Bronchial epithelial cell (primary cell): ENCODE measurements around the gene NSMF. TPM values are rescaled to one million over a fixed set of nuclear protein-coding genes. Genes with fewer than 3 reads are reported as not detected.

ENCODE experiments used
- DNase-seq: peaks from one replicate; pipeline ENCODE4 v3.0.0-alpha.2; 2010; ENCODE audit warnings: low read depth
- FAIRE-seq: peaks from 2 replicates; lab custom pipeline; 2011; peaks lifted over from hg19 to GRCh38; lab: Jason Lieb, UNC
- H3K27me3 ChIP-seq: 2 replicates; pipeline ENCODE4 v1.5.1; 2011; ENCODE audit warnings: low read length; ENCODE audit not compliant: control insufficient read depth, insufficient read depth
- H3K36me3 ChIP-seq: 2 replicates; pipeline ENCODE4 v1.5.1; 2011; ENCODE audit warnings: low read length; ENCODE audit not compliant: control insufficient read depth, insufficient read depth
- H3K4me3 ChIP-seq: 2 replicates; pipeline ENCODE4 v1.5.1; 2011; ENCODE audit warnings: mild to moderate bottlenecking, low read depth, low read length, control low read depth
- total RNA-seq: library from RNA; depleted of rRNA; stranded (reverse); fragments of >200 nt; gene quantifications from 2 replicates; pipeline ENCODE4 v1.2.1, GENCODE V29; 2014
- TF ChIP-seq, protein P1 (sequence below): IDR thresholded peaks from 2 replicates; pipeline ENCODE4 v1.5.1; 2011; ENCODE audit warnings: mild to moderate bottlenecking, moderate library complexity, low read length, control low read depth, inconsistent platforms; ENCODE audit not compliant: insufficient read depth, severe bottlenecking

NSMF gene
- total RNA-seq, 1 donor from 2014 or later: 17.9 TPM

DNA sequence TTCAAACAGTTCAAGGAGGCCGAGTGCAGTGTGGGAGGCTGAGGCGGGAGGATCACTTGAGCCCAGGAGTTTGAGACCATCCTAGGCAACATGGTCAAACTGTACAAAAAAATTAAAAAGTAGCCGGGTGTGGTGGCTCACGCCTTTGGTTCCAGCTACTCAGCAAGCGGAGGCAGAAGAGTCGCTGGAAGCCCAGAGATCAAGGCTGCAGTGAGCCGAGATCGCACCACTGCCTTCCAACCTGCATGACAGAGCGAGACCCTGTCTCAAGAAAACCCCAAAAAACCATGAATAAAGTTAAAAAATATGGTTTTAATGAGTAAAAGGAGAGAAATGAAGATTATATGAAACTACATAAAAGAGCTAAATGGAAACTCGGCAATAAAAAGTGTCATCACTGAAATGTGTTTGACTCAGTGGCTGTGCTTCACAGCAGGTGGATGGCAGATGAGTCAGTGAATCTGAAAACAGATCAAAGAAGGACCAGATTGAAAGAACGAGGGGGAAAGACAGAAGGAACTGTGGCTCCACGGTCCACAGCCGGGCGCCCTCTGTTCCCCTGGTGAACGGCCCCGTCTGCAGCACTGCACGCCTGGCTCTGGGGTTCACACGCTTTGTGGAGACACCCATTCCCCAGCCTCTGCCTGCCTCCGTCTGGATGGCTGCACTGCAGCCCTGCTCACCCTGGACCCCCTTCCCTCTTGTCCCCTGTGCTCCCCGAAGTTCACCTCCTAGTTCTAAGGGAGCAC is 61.3 kb downstream of the NSMF start:
- DNase-seq (no peak), FAIRE-seq (no peak)
- TF ChIP-seq, protein P1, sequence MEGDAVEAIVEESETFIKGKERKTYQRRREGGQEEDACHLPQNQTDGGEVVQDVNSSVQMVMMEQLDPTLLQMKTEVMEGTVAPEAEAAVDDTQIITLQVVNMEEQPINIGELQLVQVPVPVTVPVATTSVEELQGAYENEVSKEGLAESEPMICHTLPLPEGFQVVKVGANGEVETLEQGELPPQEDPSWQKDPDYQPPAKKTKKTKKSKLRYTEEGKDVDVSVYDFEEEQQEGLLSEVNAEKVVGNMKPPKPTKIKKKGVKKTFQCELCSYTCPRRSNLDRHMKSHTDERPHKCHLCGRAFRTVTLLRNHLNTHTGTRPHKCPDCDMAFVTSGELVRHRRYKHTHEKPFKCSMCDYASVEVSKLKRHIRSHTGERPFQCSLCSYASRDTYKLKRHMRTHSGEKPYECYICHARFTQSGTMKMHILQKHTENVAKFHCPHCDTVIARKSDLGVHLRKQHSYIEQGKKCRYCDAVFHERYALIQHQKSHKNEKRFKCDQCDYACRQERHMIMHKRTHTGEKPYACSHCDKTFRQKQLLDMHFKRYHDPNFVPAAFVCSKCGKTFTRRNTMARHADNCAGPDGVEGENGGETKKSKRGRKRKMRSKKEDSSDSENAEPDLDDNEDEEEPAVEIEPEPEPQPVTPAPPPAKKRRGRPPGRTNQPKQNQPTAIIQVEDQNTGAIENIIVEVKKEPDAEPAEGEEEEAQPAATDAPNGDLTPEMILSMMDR: no peak
- Histone ChIP-seq H3K36me3 (no peaks in the 10 kb centered on the region), H3K4me3 (no peak overlapping the region), H3K27me3 (no peaks in the 10 kb centered on the region)

Other genes starting within 250 kb of the NSMF start
- gene RNF208, start 237.1 kb downstream of the NSMF start, total RNA-seq: 0.38 TPM in 1 of 2 replicates, not detected in the other
- gene CYSRT1, start 234.2 kb downstream of the NSMF start, total RNA-seq: 3.9 and 23.2 TPM in 2 replicates
- under 0.01 and 1.2 TPM in 2 replicates for gene RNF224, start 231.8 kb downstream of the NSMF start, total RNA-seq
- gene SLC34A3, start 228.4 kb downstream of the NSMF start, total RNA-seq: not detected in 2 replicates
- gene TUBB4B, start 218.0 kb downstream of the NSMF start, total RNA-seq: 82.7 and 193 TPM in 2 replicates
- gene STPG3, start 208.0 kb downstream of the NSMF start, total RNA-seq: not detected in 2 replicates
- gene NELFB, start 204.0 kb downstream of the NSMF start, total RNA-seq: 59.8 and 67.9 TPM in 2 replicates
- 18.7 and 25.0 TPM in 2 replicates for gene TOR4A, start 181.6 kb downstream of the NSMF start, total RNA-seq
- gene NRARP, start 157.1 kb downstream of the NSMF start, total RNA-seq: 3.4 and 14.5 TPM in 2 replicates
- gene EXD3, start 36.2 kb downstream of the NSMF start, total RNA-seq: 10.8 and 12.2 TPM in 2 replicates
- gene NOXA1, start 35.9 kb downstream of the NSMF start, total RNA-seq: 0.53 and 2.3 TPM in 2 replicates
- gene ENTPD8, start 18.0 kb downstream of the NSMF start, total RNA-seq: not detected in 2 replicates
- gene PNPLA7, start 91.1 kb upstream of the NSMF start, total RNA-seq: 0.26 TPM in 2 replicates
- gene MRPL41, start 92.5 kb upstream of the NSMF start, total RNA-seq: 64.2 and 81.8 TPM in 2 replicates
- 23.6 and 33.7 TPM in 2 replicates for gene DPH7, start 119.6 kb upstream of the NSMF start, total RNA-seq
- 30.7 and 34.2 TPM in 2 replicates for gene ZMYND19, start 131.2 kb upstream of the NSMF start, total RNA-seq
- gene ARRDC1, start 146.4 kb upstream of the NSMF start, total RNA-seq: 114 and 136 TPM in 2 replicates
- gene EHMT1, start 159.7 kb upstream of the NSMF start, total RNA-seq: 45.3 and 45.4 TPM in 2 replicates